ENCODE measurements around the gene MAML3.

The MAML3 gene

DNA sequence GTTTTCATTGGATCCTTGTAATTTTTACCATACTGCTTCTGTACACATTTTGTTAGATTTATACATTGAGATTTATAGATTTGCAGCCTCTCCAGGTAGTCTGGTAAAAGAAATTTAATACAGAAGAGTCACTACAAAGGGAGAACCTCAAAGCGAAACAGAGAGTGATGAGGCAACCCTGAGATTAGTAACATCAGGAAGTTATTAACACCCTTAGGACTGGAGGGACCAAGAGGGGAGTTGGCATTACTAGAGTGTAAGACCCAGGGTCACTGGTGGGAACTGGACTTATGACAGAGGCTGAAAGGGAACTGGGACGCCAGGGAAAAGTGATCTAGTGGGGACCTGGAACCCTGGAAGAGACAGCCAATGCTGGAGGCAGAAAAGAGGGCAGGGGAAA lies 20.6 kb upstream of the MAML3 start:
- Histone ChIP-seq H3K9me3 (no peaks in the 10 kb centered on the region), H3K4me3 (ENCODE audit: low read depth, low read length) (no peak overlapping the region), H3K27me3 (no peaks in the 10 kb centered on the region), H3K4me1 (no peaks in the 10 kb centered on the region; the same call in 1 of the 2 replicates), H3K36me3 (no peaks in the 10 kb centered on the region)
- DNase-seq: no peak
- TF ChIP-seq, protein P1, sequence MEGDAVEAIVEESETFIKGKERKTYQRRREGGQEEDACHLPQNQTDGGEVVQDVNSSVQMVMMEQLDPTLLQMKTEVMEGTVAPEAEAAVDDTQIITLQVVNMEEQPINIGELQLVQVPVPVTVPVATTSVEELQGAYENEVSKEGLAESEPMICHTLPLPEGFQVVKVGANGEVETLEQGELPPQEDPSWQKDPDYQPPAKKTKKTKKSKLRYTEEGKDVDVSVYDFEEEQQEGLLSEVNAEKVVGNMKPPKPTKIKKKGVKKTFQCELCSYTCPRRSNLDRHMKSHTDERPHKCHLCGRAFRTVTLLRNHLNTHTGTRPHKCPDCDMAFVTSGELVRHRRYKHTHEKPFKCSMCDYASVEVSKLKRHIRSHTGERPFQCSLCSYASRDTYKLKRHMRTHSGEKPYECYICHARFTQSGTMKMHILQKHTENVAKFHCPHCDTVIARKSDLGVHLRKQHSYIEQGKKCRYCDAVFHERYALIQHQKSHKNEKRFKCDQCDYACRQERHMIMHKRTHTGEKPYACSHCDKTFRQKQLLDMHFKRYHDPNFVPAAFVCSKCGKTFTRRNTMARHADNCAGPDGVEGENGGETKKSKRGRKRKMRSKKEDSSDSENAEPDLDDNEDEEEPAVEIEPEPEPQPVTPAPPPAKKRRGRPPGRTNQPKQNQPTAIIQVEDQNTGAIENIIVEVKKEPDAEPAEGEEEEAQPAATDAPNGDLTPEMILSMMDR (IDR thresholded peaks at IDR 0.05; ENCODE audit: low read depth, low read length): no peak

DNA sequence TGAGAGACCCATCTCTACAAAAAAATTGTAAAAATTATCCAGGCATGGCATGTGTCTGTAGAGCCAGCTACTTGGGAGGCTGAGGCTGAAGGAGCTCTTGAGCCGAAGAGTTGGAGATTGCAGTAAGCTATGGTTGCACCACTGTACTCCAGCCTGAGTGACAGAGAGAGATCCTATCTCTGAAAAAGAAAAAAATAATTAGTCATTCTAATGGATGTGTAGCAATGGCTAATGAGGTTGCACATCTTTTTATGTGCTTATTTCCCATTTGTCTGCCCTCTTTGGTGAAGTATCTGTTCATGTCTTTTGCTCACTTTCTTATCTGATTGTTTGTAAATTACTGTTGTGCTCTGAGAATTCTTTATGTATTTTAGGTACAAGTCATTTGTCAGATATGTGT lies 19.0 kb upstream of the MAML3 start:
- DNase-seq: no peak
- H3K9me3 ChIP-seq: no peaks in the 10 kb centered on the region
- TF ChIP-seq, protein P1 (IDR thresholded peaks at IDR 0.05; ENCODE audit: low read depth, low read length): no peak

DNA sequence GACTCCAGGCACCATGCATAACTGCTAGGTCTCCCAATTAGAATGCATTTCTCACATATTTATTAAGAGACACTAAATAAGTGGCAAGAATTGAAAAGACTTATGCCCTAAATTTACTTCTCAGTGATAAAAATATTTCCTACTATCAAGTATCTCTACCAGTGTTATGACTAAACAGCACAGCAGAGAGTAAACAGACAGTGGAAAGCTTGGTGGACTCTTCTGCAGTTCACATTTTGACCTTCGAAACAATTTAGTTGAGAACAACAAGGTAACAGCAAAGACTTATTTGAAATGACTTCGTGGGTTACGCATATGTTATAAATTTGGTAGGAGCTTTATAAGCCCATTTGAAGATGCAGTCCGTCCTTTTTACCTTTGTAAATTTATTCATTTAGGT lies 16.3 kb upstream of the MAML3 start:
- peaks cover 3% of the 10 kb centered on the region; the same call in 1 of the 2 replicates for H3K4me1 ChIP-seq
- no peak overlapping the region for H3K4me3 ChIP-seq (ENCODE audit: low read depth, low read length)
- DNase-seq: no peak
- H3K27me3 ChIP-seq: no peaks in the 10 kb centered on the region
- no peaks in the 10 kb centered on the region for H3K9me3 ChIP-seq
- TF ChIP-seq, protein P1 (IDR thresholded peaks at IDR 0.05; ENCODE audit: low read depth, low read length): no peak
- no peaks in the 10 kb centered on the region for H3K36me3 ChIP-seq

More for the DNA sequence above, 19.0 kb upstream of the MAML3 start:
- Histone ChIP-seq H3K27me3 (no peaks in the 10 kb centered on the region), H3K36me3 (no peaks in the 10 kb centered on the region), H3K4me1 (no peaks in the 10 kb centered on the region; the same call in 1 of the 2 replicates), H3K4me3 (ENCODE audit: low read depth, low read length) (no peak overlapping the region)

DNA sequence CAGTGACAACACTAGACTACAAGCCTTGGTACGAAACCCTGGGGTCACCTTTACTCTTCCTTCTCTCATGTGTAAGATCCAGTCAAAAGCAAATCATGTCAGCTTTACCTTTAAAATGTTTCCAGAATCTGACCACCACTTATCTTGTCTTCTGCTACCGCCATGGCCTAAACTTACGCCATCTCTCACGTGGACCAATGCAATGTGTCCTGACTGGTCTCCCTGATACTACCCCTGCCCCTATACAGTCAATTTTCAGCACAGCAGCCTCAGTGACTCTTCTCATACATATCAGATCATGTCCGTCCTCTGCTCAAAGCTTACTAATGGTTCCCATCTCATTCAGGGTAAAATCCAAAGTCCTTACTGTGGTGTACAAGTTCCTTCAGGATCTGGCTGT lies 15.0 kb upstream of the MAML3 start:
- Histone ChIP-seq H3K9me3 (no peaks in the 10 kb centered on the region), H3K4me1 (peaks cover 3% of the 10 kb centered on the region; the same call in 1 of the 2 replicates), H3K27me3 (no peaks in the 10 kb centered on the region), H3K36me3 (no peaks in the 10 kb centered on the region), H3K4me3 (ENCODE audit: low read depth, low read length) (no peak overlapping the region)
- no peak for DNase-seq
- TF ChIP-seq, protein P1 (IDR thresholded peaks at IDR 0.05; ENCODE audit: low read depth, low read length): no peak

DNA sequence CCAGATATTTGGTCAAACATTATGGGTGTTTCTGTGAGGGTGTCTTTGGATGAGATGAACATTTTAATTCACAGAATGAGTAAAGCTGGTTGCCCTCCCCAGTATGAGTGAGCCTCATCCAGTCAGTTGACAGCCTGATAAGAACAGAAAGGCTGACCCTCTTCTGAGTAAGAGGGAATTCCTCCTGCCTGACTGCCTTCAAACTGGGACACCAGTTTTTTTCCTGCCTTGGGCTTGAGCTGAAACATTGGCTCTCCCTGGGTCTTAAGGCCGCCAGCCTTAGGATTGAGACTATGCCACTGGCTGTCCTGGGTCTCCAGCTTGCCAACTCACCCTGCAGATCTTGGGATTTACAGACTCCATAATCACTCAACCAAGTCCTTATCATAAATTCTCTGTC lies 14.5 kb upstream of the MAML3 start:
- Histone ChIP-seq H3K4me3 (ENCODE audit: low read depth, low read length) (no peak overlapping the region), H3K27me3 (no peaks in the 10 kb centered on the region), H3K4me1 (peaks cover 3% of the 10 kb centered on the region; the same call in 1 of the 2 replicates), H3K36me3 (no peaks in the 10 kb centered on the region), H3K9me3 (no peaks in the 10 kb centered on the region)
- TF ChIP-seq, protein P1 (IDR thresholded peaks at IDR 0.05; ENCODE audit: low read depth, low read length): no peak
- DNase-seq: no peak

DNA sequence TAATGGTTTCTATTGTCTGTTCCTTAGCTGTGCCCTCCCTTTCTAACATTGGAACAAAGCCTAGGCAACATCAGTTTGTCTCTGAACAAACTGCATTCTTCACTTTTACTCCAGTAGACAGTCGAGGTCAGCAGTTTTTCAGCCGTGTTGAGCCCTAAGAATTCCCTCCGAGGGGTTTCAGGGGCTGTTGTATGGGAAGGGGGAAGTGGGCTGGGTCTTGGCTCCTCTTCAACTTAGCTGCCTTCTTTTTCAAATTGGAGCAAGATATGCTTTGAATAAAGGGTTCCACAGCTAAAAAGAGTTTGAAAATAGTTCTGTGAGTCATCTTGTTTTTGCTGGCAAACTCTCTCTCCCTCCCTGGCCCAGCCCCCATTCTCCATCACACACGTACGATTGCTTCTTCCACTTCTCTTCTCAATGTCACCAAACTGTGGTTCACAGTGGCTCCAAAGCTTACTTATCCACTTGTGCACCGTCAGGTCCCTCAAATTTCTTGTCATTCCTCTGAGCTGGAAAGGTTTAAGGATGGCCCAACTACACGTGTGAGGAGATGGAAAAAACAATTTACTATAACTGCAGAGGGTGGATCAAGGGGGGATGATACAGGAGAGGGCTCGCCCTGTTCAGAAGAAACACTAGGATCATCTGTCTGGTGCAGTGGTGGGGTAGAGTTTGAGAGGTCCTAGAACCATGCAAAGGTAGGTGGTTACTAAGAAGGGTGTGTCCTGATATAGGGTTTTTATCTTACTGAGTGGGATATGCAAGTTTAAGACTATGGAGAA lies 9.2 kb upstream of the MAML3 start:
- no peak overlapping the region for H3K4me3 ChIP-seq (ENCODE audit: low read depth, low read length)
- H3K36me3 ChIP-seq: no peaks in the 10 kb centered on the region
- H3K4me1 ChIP-seq: peaks cover 3% of the 10 kb centered on the region; the same call in 1 of the 2 replicates
- H3K27me3 ChIP-seq: no peaks in the 10 kb centered on the region
- DNase-seq: no peak
- TF ChIP-seq, protein P1 (IDR thresholded peaks at IDR 0.05; ENCODE audit: low read depth, low read length): no peak
- no peaks in the 10 kb centered on the region for H3K9me3 ChIP-seq

Data from BE2C (cell line).